ENCODE measurements around the gene RAB5B.
"Not testable (repeated sequence)": the region's sequence is repeated elsewhere in the genome, so short reads cannot be mapped to it uniquely, and the experiment has no call there.

RAB5B gene

GRCh38 chr12:55985341-55985740 lies 11.5 kb downstream of the RAB5B start:
- Histone ChIP-seq H2AFZ (no peak overlapping the region), H3K9ac (no peak overlapping the region), H3K79me2 (peaks cover 4% of the 10 kb centered on the region), H3K4me1 (peaks cover 11% of the 10 kb centered on the region), H3K9me3 (ENCODE audit: control insufficient read depth, low read length) (no peaks in the 10 kb centered on the region), H3K27me3 (ENCODE audit: control insufficient read depth, insufficient read depth, low read length) (no peaks in the 10 kb centered on the region), H3K4me3 (ENCODE audit: low read depth, low read length) (no peak overlapping the region), H3K4me2 (ENCODE audit: low read length) (no peak overlapping the region), H3K27ac (no peak overlapping the region), H3K36me3 (ENCODE audit: control insufficient read depth, insufficient read depth, low read length) (no peaks in the 10 kb centered on the region)
- TF ChIP-seq, protein P1, sequence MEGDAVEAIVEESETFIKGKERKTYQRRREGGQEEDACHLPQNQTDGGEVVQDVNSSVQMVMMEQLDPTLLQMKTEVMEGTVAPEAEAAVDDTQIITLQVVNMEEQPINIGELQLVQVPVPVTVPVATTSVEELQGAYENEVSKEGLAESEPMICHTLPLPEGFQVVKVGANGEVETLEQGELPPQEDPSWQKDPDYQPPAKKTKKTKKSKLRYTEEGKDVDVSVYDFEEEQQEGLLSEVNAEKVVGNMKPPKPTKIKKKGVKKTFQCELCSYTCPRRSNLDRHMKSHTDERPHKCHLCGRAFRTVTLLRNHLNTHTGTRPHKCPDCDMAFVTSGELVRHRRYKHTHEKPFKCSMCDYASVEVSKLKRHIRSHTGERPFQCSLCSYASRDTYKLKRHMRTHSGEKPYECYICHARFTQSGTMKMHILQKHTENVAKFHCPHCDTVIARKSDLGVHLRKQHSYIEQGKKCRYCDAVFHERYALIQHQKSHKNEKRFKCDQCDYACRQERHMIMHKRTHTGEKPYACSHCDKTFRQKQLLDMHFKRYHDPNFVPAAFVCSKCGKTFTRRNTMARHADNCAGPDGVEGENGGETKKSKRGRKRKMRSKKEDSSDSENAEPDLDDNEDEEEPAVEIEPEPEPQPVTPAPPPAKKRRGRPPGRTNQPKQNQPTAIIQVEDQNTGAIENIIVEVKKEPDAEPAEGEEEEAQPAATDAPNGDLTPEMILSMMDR (IDR thresholded peaks at IDR 0.05), result no peak

DNA sequence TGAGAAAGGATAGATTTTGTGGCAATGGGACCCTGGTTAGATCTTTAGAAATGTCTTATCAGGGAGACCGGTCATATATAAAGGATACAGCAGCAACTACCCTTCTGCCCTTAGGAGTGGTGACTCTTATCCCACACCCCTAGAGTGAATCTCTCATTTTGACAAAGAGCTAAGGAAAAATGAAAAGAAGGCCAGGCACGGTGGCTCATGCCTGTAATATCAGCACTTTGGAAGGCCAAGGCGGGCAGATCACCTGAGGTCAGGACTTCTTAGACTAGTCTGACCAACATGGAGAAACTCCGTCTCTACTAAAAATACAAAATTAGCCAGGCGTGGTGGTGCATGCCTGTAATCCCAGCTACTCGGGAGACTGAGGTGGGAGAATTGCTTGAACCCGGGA lies 12.1 kb downstream of the RAB5B start:
- not testable (repeated sequence) for H2AFZ ChIP-seq; H3K36me3 ChIP-seq (ENCODE audit: control insufficient read depth, insufficient read depth, low read length); H3K79me2 ChIP-seq; H3K9me3 ChIP-seq (ENCODE audit: control insufficient read depth, low read length); H3K27ac ChIP-seq; H3K27me3 ChIP-seq (ENCODE audit: control insufficient read depth, insufficient read depth, low read length); H3K9ac ChIP-seq; H3K4me2 ChIP-seq (ENCODE audit: low read length); H3K4me3 ChIP-seq (ENCODE audit: low read depth, low read length)
- peaks cover 11% of the 10 kb centered on the region for H3K4me1 ChIP-seq

DNA sequence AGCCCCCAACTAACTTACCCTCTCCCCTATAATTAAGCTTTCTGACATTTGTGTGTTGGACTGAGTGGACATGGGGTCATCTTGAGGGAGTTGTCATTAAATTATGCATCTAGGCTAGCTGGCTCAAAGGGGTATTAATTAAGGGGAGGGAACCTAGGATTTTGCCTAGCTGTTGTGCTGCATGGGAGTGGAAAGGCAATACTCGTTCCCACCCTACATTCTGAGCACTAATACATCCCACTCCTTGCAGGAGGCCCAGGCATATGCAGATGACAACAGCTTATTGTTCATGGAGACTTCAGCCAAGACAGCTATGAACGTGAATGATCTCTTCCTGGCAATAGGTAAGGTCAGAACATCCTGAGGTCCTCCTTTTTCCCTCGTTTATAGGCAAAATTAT lies 17.2 kb downstream of the RAB5B start:
- H3K27me3 ChIP-seq (ENCODE audit: control insufficient read depth, insufficient read depth, low read length), result no peaks in the 10 kb centered on the region
- no peak overlapping the region for H3K4me3 ChIP-seq (ENCODE audit: low read depth, low read length)
- TF ChIP-seq, protein P1 (IDR thresholded peaks at IDR 0.05), result no peak
- H3K4me1 ChIP-seq, result no peaks in the 10 kb centered on the region
- H2AFZ ChIP-seq, result no peak overlapping the region
- H3K36me3 ChIP-seq (ENCODE audit: control insufficient read depth, insufficient read depth, low read length), result no peaks in the 10 kb centered on the region
- H3K9ac ChIP-seq, result no peak overlapping the region
- no peak overlapping the region for H3K4me2 ChIP-seq (ENCODE audit: low read length)
- H3K9me3 ChIP-seq (ENCODE audit: control insufficient read depth, low read length), result no peaks in the 10 kb centered on the region
- H3K27ac ChIP-seq, result no peak overlapping the region
- H3K79me2 ChIP-seq, result no peaks in the 10 kb centered on the region

- TF ChIP-seq, protein P1 (IDR thresholded peaks at IDR 0.05), result no peak
- Histone ChIP-seq H3K4me1 (peaks cover 4% of the 10 kb centered on the region), H3K27me3 (ENCODE audit: control insufficient read depth, insufficient read depth, low read length) (no peaks in the 10 kb centered on the region), H3K4me3 (ENCODE audit: low read depth, low read length) (no peak overlapping the region), H3K36me3 (ENCODE audit: control insufficient read depth, insufficient read depth, low read length) (no peaks in the 10 kb centered on the region), H3K9me3 (ENCODE audit: control insufficient read depth, low read length) (no peaks in the 10 kb centered on the region), H3K4me2 (ENCODE audit: low read length) (no peak overlapping the region), H2AFZ (no peak overlapping the region), H3K27ac (no peak overlapping the region), H3K9ac (no peak overlapping the region), H3K79me2 (peaks cover 8% of the 10 kb centered on the region)
Observed at GRCh38 chr12:55993230-55993853, 19.5 kb downstream of the RAB5B start.

DNA sequence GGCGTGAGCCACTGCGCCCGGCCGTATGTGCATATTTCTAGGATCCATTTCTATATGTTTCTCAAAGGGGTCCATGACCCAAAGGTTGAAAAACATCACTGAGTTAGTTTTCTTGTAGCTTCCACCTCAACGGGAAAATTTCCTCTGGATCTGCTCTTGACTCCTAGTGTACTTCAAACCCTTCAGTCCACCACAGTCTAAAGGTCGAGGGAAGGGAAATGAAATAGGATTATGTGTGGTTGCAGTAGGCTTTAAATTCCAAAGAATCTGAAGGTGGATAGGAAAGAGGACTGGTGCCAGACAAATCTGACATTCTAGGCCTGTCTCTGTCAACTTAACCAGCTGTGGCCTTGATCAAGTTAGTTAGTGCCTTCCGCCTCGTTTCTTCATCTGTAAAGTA lies 21.5 kb downstream of the RAB5B start:
- Histone ChIP-seq H3K36me3 (ENCODE audit: control insufficient read depth, insufficient read depth, low read length) (no peaks in the 10 kb centered on the region), H3K4me2 (ENCODE audit: low read length) (no peak overlapping the region)

More for the DNA sequence above, 21.5 kb downstream of the RAB5B start:
- Histone ChIP-seq H3K9me3 (ENCODE audit: control insufficient read depth, low read length) (no peaks in the 10 kb centered on the region), H3K4me3 (ENCODE audit: low read depth, low read length) (no peak overlapping the region), H3K27ac (no peak overlapping the region), H3K4me1 (peaks cover 4% of the 10 kb centered on the region), H3K27me3 (ENCODE audit: control insufficient read depth, insufficient read depth, low read length) (no peaks in the 10 kb centered on the region), H3K9ac (no peak overlapping the region), H2AFZ (no peak overlapping the region), H3K79me2 (peaks cover 10% of the 10 kb centered on the region)
- TF ChIP-seq, protein P1 (IDR thresholded peaks at IDR 0.05), result no peak

All from parathyroid adenoma (tissue), 2 donors.